IMR-90 (cell line): ENCODE data around the gene GJC2. TPM values are rescaled to one million over a fixed set of nuclear protein-coding genes. Genes with fewer than 3 reads are reported as not detected.

Source experiments
- ATAC-seq: fragments of 200-7000 bp; cut with Tn5 transposase; 2 replicates; pipeline ENCODE4 v1.9.1; 2020; ENCODE audit warnings: low read depth, mild to moderate bottlenecking, moderate library complexity
- BruUV-seq: library from RNA; stranded (reverse); fragments of 400-500 nt; replicated peaks from 2 replicates; lab custom pipeline; 2021; lab: Mats Ljungman, UMichigan
- CTCF ChIA-PET: fragments of 300-600 bp; formaldehyde crosslinking; extraction: SDS; loops from one replicate; lab custom pipeline; 2021; ENCODE audit warnings: antibody characterized with exemption; lab: Yijun Ruan, JAX
- POLR2A ChIA-PET: fragments of 300-600 bp; sonication (Branson Sonifier 250); formaldehyde crosslinking; loops from one replicate; lab custom pipeline; 2022; ENCODE audit warnings: antibody characterized with exemption; ENCODE audit not compliant: unreplicated experiment; lab: Charles Lee
- DNase-seq: peaks from one replicate; pipeline ENCODE4 v3.0.0; 2013
- H2AFZ ChIP-seq: replicated peaks from 2 replicates; pipeline ENCODE3; 2013; ENCODE audit warnings: low read length, mild to moderate bottlenecking; ENCODE audit not compliant: poor library complexity
- H2AK5ac ChIP-seq: 2 replicates; pipeline ENCODE4 v1.6.1; 2013; ENCODE audit warnings: low read depth, low read length, inconsistent platforms
- H2AK9ac ChIP-seq: replicated peaks from 2 replicates; pipeline ENCODE3; 2013; ENCODE audit warnings: mild to moderate bottlenecking, low read depth, low read length, moderate library complexity; ENCODE audit not compliant: poor library complexity
- H2BK120ac ChIP-seq: 2 replicates; pipeline ENCODE4 v1.6.1; 2013; ENCODE audit warnings: low read depth, low read length, inconsistent platforms
- H2BK15ac ChIP-seq: 3 replicates; pipeline ENCODE4 v1.6.1; 2013; ENCODE audit warnings: low read depth, low read length, inconsistent platforms
- H2BK20ac ChIP-seq: 2 replicates; pipeline ENCODE4 v1.6.1; 2013; ENCODE audit warnings: low read depth, mild to moderate bottlenecking, inconsistent platforms, low read length, moderate library complexity
- H2BK5ac ChIP-seq: 2 replicates; pipeline ENCODE4 v1.6.1; 2013; ENCODE audit warnings: mild to moderate bottlenecking, low read depth, low read length, inconsistent platforms; ENCODE audit not compliant: poor library complexity, severe bottlenecking
- H3K14ac ChIP-seq: replicated peaks from 2 replicates; pipeline ENCODE4 v1.6.1; 2013; ENCODE audit warnings: low read depth, low read length, inconsistent platforms
- H3K18ac ChIP-seq: 2 replicates; pipeline ENCODE4 v1.6.1; 2013; ENCODE audit warnings: low read depth, low read length, control low read depth
- H3K23ac ChIP-seq: 2 replicates; pipeline ENCODE4 v1.6.1; 2013; ENCODE audit warnings: low read depth, low read length, inconsistent platforms
- H3K27ac ChIP-seq: 2 replicates; pipeline ENCODE4 v1.5.1; 2013; ENCODE audit warnings: mild to moderate bottlenecking, control low read depth, low read length; ENCODE audit not compliant: insufficient read depth
- H3K27me3 ChIP-seq: 2 replicates; pipeline ENCODE4 v1.6.1; 2013; ENCODE audit warnings: low read length; ENCODE audit not compliant: control insufficient read depth, insufficient read depth
- H3K36me3 ChIP-seq: 2 replicates; pipeline ENCODE4 v1.6.1; 2013; ENCODE audit warnings: low read length, mixed read lengths; ENCODE audit not compliant: control insufficient read depth, insufficient read depth
- H3K4ac ChIP-seq: 2 replicates; pipeline ENCODE4 v1.6.1; 2013; ENCODE audit warnings: low read depth, low read length, inconsistent platforms
- H3K4me1 ChIP-seq: 2 replicates; pipeline ENCODE4 v1.6.1; 2013; ENCODE audit warnings: low read length, mixed read lengths; ENCODE audit not compliant: control insufficient read depth, insufficient read depth
- H3K4me2 ChIP-seq: 2 replicates; pipeline ENCODE4 v1.6.1; 2013; ENCODE audit warnings: low read depth, mild to moderate bottlenecking, control low read depth, low read length, moderate library complexity
- H3K4me3 ChIP-seq: 2 replicates; pipeline ENCODE4 v1.5.1; 2013; ENCODE audit warnings: low read depth, mild to moderate bottlenecking, control low read depth, low read length, moderate library complexity; ENCODE audit not compliant: insufficient read depth
- H3K56ac ChIP-seq: 2 replicates; pipeline ENCODE4 v1.6.1; 2013; ENCODE audit warnings: low read length, inconsistent platforms; ENCODE audit not compliant: insufficient read depth; ENCODE audit errors: extremely low read depth
- H3K79me1 ChIP-seq, 2 experiments: 2 replicates each; pipeline ENCODE4 v1.6.1; 2013; ENCODE audit warnings: low read length in 2 of 2, inconsistent platforms in 1 of 2, low read depth in 1 of 2
- H3K9ac ChIP-seq: 2 replicates; pipeline ENCODE4 v1.6.1; 2013; ENCODE audit warnings: low read depth, low read length, control low read depth
- H3K9me1 ChIP-seq: 2 replicates; pipeline ENCODE4 v1.6.1; 2013; ENCODE audit warnings: low read length, inconsistent platforms; ENCODE audit not compliant: insufficient read depth
- H3K9me3 ChIP-seq: 2 replicates; pipeline ENCODE4 v1.6.1; 2013; ENCODE audit warnings: low read length; ENCODE audit not compliant: control insufficient read depth, insufficient read depth
- H4K20me1 ChIP-seq: 2 replicates; pipeline ENCODE4 v1.6.1; 2013; ENCODE audit warnings: low read length, inconsistent platforms; ENCODE audit not compliant: insufficient read depth
- H4K5ac ChIP-seq: 2 replicates; pipeline ENCODE4 v1.6.1; 2013; ENCODE audit warnings: mild to moderate bottlenecking, low read depth, low read length, control low read depth
- H4K8ac ChIP-seq, 2 experiments: 2 replicates each; pipeline ENCODE4 v1.6.1; 2013; ENCODE audit warnings: low read depth in 2 of 2, low read length in 2 of 2, control low read depth in 1 of 2, inconsistent platforms in 1 of 2
- H4K91ac ChIP-seq: 2 replicates; pipeline ENCODE4 v1.6.1; 2013; ENCODE audit warnings: low read depth, low read length, inconsistent platforms; ENCODE audit not compliant: insufficient read depth
- BHLHE40 ChIP-seq: fragments of 150-350 bp; IDR thresholded peaks from 2 replicates; pipeline ENCODE4 v1.6.1; 2016; ENCODE audit warnings: mild to moderate bottlenecking, low read depth, low read length
- CEBPB ChIP-seq: IDR thresholded peaks from 2 replicates; pipeline ENCODE4 v1.6.1; 2012; ENCODE audit warnings: low read depth, low read length, improper control_type of control experiment
- FOS ChIP-seq: fragments of 150-350 bp; IDR thresholded peaks from 2 replicates; pipeline ENCODE4 v1.6.1; 2016; ENCODE audit warnings: low read depth, low read length
- MAFK ChIP-seq: IDR thresholded peaks from 2 replicates; pipeline ENCODE4 v1.6.1; 2012; ENCODE audit warnings: low read depth, low read length, improper control_type of control experiment
- MAZ ChIP-seq: IDR thresholded peaks from 2 replicates; pipeline ENCODE4 v1.6.1; 2012; ENCODE audit warnings: low read depth, mild to moderate bottlenecking, low read length, improper control_type of control experiment, moderate library complexity, borderline replicate concordance
- MXI1 ChIP-seq: IDR thresholded peaks from 2 replicates; pipeline ENCODE4 v1.6.1; 2012; ENCODE audit warnings: low read depth, mild to moderate bottlenecking, low read length, moderate library complexity, borderline replicate concordance
- NFE2L2 ChIP-seq: fragments of 150-350 bp; IDR thresholded peaks from 2 replicates; pipeline ENCODE4 v1.6.1; 2016; ENCODE audit warnings: low read depth, mild to moderate bottlenecking, low read length
- POLR2A ChIP-seq: IDR thresholded peaks from 2 replicates; pipeline ENCODE4 v1.6.1; 2012; ENCODE audit warnings: mild to moderate bottlenecking, low read depth, low read length
- RCOR1 ChIP-seq: IDR thresholded peaks from 2 replicates; pipeline ENCODE4 v1.6.1; 2012; ENCODE audit warnings: mild to moderate bottlenecking, low read length, improper control_type of control experiment; ENCODE audit not compliant: insufficient replicate concordance
- RFX5 ChIP-seq: IDR thresholded peaks from 2 replicates; pipeline ENCODE4 v1.8.0; 2012; ENCODE audit warnings: low read depth, mild to moderate bottlenecking, low read length, moderate library complexity
- USF2 ChIP-seq: fragments of 150-350 bp; IDR thresholded peaks from 2 replicates; pipeline ENCODE4 v1.6.1; 2017; ENCODE audit warnings: mild to moderate bottlenecking, antibody characterized with exemption, low read length, low read depth
- WGBS, 2 experiments: methylation state at CpG; one replicate each; pipeline versions ENCODE4 v1.1.5 to v1.1.7; 2013; ENCODE audit warnings: missing lambda C conversion rate in 2 of 2; ENCODE audit not compliant: insufficient read length in 1 of 2; ENCODE audit errors: extremely low coverage in 2 of 2; 5-methylcytosine and 5-hydroxymethylcytosine counted together
- dilution Hi-C: fragments of 300-500 bp; cut with HindIII; formaldehyde crosslinking; loops from one replicate; pipeline ENCODE4 v1.14.3; 2018; ENCODE audit warnings: low sequenced_read_pairs; ENCODE audit not compliant: unreplicated experiment
- in situ Hi-C: fragments of 300-500 bp; cut with MboI; formaldehyde crosslinking; loops from 3 replicates; pipeline ENCODE4 v1.14.3; 2019; ENCODE audit warnings: low sequenced_read_pairs, inconsistent platforms, mixed read lengths
- intact Hi-C: fragments of 100-400 bp; cut with micrococcal nuclease; formaldehyde crosslinking; loops from 2 replicates; pipeline ENCODE4 v1.10.0; 2022
- polyA plus RNA-seq, 3 experiments: library from polyadenylated mRNA; depleted of rRNA; stranded (reverse); fragments of >200 nt; gene quantifications; 2 replicates each; pipeline ENCODE4 v1.2.3, GENCODE V29; 2012; ENCODE audit warnings: low replicate concordance in 1 of 3
- total RNA-seq: library from RNA; depleted of rRNA; stranded (reverse); fragments of >200 nt; gene quantifications from 2 replicates; pipeline ENCODE4 v1.2.3, GENCODE V29; 2012
- TF ChIP-seq, protein P1 (sequence below): conservative IDR thresholded peaks from 2 replicates; pipeline ENCODE4 v1.5.1; 2012; ENCODE audit warnings: mild to moderate bottlenecking, low read depth, low read length, improper control_type of control experiment

The GJC2 gene
- total and polyA plus RNA-seq, 2 of the 4 experiments (the other 2 are of a cell fraction), result 1.1 to 1.7 TPM

- TF ChIP-seq MXI1 (peak; percentile 81), CEBPB (peak; percentile 89), RCOR1 (no peak)
Measured at GRCh38 chr1:228109073-228109961, 40.4 kb upstream of the GJC2 start, which contains the start of gene MRPL55 (continued).

DNA sequence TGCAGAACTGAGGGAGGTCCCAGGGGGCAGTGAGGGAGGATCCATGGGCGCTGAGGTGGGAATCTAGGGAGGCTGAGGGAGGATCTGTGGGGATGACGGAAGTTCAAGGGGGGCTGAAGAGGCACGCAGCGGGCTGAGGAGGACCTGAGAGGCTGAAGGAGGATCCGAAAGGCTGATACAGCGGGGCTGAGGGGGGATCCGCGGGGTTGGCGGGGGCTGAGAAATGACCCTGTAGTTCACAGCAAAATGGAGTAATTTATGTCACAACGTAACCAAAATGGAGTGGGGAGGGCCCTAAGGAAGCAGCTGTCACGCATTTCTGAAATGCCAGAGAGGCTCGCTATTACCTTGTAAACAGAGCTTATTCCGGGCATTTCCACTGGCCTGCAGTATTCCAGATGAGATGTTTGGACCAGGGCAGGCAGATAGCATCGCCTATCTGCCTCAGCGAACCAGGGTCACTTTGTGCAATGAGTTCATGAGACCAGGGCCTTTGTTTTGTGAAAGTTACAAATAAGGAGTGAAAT is 39.7 kb upstream of the GJC2 start:
- peak overlapping the region; percentile 55 for H3K27ac ChIP-seq
- H2AFZ ChIP-seq, result peak overlapping the region; percentile 98
- in situ Hi-C loops, result no loop called here
- H2BK15ac ChIP-seq, result no peak overlapping the region
- no peaks in the 10 kb centered on the region for H3K9me3 ChIP-seq
- no peaks in the 10 kb centered on the region for H4K20me1 ChIP-seq
- H2BK120ac ChIP-seq, result peak overlapping the region; percentile 43; the same call in 1 of the 2 replicates
- dilution Hi-C loops, result no loop called here
- DNase-seq (peak; percentile 49), ATAC-seq (peak; percentile 23)
- peak overlapping the region; percentile 94 for H2AK9ac ChIP-seq
- H3K4me3 ChIP-seq, result peak overlapping the region; percentile 86
- H4K91ac ChIP-seq, result peak overlapping the region; percentile 34; the same call in 1 of the 2 replicates
- TF ChIP-seq RFX5, result no peak
- no peak for TF ChIP-seq USF2
- TF ChIP-seq POLR2A, result no peak
- TF ChIP-seq MAFK, result no peak
- TF ChIP-seq BHLHE40, result no peak
- TF ChIP-seq MAZ, result no peak; the same call in 1 of the 2 replicates
- no peak for TF ChIP-seq NFE2L2
- TF ChIP-seq, protein P1, sequence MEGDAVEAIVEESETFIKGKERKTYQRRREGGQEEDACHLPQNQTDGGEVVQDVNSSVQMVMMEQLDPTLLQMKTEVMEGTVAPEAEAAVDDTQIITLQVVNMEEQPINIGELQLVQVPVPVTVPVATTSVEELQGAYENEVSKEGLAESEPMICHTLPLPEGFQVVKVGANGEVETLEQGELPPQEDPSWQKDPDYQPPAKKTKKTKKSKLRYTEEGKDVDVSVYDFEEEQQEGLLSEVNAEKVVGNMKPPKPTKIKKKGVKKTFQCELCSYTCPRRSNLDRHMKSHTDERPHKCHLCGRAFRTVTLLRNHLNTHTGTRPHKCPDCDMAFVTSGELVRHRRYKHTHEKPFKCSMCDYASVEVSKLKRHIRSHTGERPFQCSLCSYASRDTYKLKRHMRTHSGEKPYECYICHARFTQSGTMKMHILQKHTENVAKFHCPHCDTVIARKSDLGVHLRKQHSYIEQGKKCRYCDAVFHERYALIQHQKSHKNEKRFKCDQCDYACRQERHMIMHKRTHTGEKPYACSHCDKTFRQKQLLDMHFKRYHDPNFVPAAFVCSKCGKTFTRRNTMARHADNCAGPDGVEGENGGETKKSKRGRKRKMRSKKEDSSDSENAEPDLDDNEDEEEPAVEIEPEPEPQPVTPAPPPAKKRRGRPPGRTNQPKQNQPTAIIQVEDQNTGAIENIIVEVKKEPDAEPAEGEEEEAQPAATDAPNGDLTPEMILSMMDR, result no peak
- TF ChIP-seq FOS, result no peak
- H3K9ac ChIP-seq, result peak overlapping the region; percentile 60
- no peak overlapping the region; the same call in 1 of the 2 replicates for H3K18ac ChIP-seq
- peak overlapping the region; percentile 55; the same call in 1 of the 2 replicates for H2AK5ac ChIP-seq
- H3K14ac ChIP-seq, result peak overlapping the region; percentile 81
- CTCF ChIA-PET, result interaction anchor here (1.1 kb wide), 1 partner anchor 10 kb away, joined by 3 read pairs; no protein-coding TSS in a partner anchor
- peaks cover 11 to 34% of the 10 kb centered on the region in 2 experiments; a peak in 3 of 4 replicates for H3K79me1 ChIP-seq
- peak overlapping the region in 1 of 2 experiments; percentile 54; a peak in 2 of 4 replicates for H4K8ac ChIP-seq
- H3K27me3 ChIP-seq, result no peaks in the 10 kb centered on the region
- 36% methylated on average over 9 of the region's 15 CpGs; no CpG with 5 or more reads in 1 of the 2 experiments for WGBS, 2 experiments
- peaks cover 13% of the 10 kb centered on the region for H3K36me3 ChIP-seq
- H3K4ac ChIP-seq, result peak overlapping the region; percentile 80
- peaks cover 3% of the 10 kb centered on the region for H3K4me1 ChIP-seq
- POLR2A ChIA-PET, result no interaction called here
- H2BK5ac ChIP-seq, result peak overlapping the region; percentile 60
- H3K9me1 ChIP-seq, result no peaks in the 10 kb centered on the region
- no TSS peak for BruUV-seq
- intact Hi-C loops, result no loop called here
- H3K56ac ChIP-seq, result 0 out of 2 replicates have a peak overlapping the region, but pooled peaks have one; percentile 22
- peak overlapping the region; percentile 63 for H3K23ac ChIP-seq
- peak overlapping the region; percentile 72 for H3K4me2 ChIP-seq
- H4K5ac ChIP-seq, result 0 out of 2 replicates have a peak overlapping the region, but pooled peaks have one; percentile 39
- no peak overlapping the region for H2BK20ac ChIP-seq
